Activated CD4-positive, alpha-beta T cell treated with anti-CD3 and anti-CD28 coated beads, Interleukin-2, amount 50 U/mL, for 16 hours (primary cell): ENCODE measurements around the gene GALNT2.

ENCODE experiments used
- DNase-seq: peaks from one replicate; pipeline ENCODE4 v3.0.0-alpha.2; 2020

Gene GALNT2

DNA sequence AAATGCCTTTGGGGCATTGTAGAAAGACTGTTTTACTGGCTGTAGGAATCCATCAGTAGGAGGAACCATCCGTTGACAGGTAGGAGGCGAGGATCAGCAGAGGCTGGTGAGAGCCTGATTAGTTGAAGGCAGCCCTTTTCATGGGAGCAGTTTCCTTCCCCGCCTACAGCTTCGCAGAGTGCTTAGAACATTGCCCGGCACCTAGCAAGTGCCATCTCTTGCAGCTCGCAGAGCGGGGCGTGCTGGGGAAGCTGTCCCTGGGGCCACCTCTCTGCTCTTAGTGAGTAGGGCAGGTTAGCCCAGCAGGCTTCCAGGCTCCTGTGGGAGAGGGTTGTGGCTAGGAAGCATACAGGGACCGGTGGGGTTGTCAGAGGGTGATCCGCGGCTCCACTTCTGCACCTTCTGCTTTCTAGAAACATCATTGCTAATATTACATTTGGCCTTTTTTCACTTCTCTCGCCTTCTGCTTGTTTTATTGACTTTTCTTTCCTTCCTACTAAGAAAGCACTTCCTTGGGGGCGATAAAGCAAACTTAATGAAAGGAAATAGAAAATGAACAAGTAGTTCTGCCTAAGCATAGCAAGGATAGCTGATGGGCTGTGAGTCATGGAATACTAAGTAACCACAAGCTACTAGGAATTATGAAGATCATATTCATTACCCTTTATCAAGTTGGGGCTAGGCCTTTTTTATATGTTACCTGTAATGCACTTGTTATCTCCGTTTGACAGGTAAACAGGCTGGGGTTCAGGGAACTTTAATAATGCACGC, 176.7 kb downstream of the GALNT2 start:
- DNase-seq = no peak

GRCh38 chr1:230246551-230246950, 179.5 kb downstream of the GALNT2 start:
- no peak for DNase-seq

GRCh38 chr1:230248016-230248888, 181.2 kb downstream of the GALNT2 start:
- DNase-seq = no peak

DNA sequence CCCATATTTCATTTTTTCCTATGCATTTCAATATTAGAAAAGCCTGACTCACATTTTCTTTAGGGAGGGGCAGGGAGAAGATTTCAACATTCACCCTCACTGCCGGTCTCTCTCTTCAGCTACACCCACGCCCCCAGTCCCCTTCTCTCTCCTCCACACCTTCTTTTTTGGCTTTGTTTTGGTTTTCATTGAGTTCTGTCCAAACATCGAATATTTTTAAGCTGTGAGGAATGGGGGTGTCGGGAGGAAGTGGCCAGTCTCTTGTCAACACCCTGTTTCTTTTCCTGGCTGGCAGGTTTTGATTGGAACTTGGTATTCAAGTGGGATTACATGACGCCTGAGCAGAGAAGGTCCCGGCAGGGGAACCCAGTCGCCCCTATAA, 181.8 kb downstream of the GALNT2 start:
- DNase-seq = no peak

- DNase-seq = no peak
Observed at GRCh38 chr1:230249695-230250480, 182.8 kb downstream of the GALNT2 start.

DNA sequence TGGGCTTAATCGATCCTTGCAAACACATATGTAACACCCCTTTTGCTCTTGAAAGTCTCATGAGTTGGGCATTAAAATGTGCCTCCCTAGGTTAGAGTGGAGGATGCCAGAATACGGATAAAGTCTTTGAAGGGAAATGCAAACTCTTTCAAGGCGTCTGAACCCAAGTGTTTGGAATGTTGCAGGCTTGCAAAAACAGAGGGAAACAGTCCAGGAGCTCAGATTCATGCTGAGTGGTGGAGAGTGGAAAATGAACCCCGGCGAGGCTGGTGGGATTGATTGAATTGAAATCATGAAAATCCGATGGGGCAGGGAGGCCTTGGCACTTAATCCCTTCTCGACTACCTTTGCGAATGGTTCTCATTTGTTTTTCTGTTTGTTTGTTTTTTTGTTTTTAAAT, 183.6 kb downstream of the GALNT2 start:
- no peak for DNase-seq

- DNase-seq = no peak
Observed at GRCh38 chr1:230251644-230252191, 184.7 kb downstream of the GALNT2 start.

DNA sequence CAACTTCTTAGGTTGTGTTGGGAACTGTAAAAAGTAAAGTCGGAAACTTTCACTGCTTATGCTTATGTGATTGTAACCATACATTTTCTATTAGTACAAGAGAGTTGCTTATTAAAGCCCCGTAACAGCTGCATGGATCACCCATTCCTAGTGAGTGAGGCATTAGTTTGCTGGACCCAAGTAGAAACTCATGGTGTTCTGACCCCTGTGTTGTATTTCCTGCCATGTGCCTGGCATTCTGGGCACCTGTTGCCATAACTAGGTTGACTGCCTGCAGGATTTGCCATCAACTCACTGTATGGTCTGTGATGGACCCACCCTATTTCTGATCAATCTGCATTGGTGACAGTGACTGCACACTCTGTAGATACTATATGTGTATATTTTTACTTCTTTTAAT, 186.1 kb downstream of the GALNT2 start:
- DNase-seq = no peak

GRCh38 chr1:230254265-230254664, 187.2 kb downstream of the GALNT2 start:
- no peak for DNase-seq

GRCh38 chr1:230255116-230255515, 188.1 kb downstream of the GALNT2 start:
- no peak for DNase-seq

- DNase-seq = no peak
Observed at GRCh38 chr1:230255991-230256390, 189.0 kb downstream of the GALNT2 start.

GRCh38 chr1:230256896-230257295, 189.9 kb downstream of the GALNT2 start:
- DNase-seq = no peak

DNA sequence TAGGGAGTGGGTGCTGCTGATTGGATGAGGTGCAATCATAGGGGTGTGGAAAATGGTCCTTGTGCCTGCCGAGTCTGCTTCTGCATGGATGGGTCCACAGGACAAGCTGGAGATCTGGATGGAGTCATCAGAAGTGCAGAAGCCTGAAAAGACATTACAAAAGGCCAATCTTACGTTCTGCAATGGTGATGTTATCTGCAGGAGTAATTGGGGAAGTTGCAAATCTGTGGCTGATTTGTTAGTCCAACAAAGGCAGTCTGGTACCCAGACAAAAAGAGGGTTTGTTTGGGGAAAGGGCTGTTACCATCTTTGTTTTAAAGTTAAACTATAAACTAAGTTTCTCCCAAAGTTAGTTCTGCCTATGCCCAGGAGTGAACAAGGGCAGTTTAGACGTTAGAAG, 192.6 kb downstream of the GALNT2 start:
- no peak for DNase-seq

GRCh38 chr1:230260831-230261230, 193.8 kb downstream of the GALNT2 start:
- DNase-seq = no peak

- DNase-seq = no peak
Observed at GRCh38 chr1:230261928-230262650, 195.1 kb downstream of the GALNT2 start.

DNA sequence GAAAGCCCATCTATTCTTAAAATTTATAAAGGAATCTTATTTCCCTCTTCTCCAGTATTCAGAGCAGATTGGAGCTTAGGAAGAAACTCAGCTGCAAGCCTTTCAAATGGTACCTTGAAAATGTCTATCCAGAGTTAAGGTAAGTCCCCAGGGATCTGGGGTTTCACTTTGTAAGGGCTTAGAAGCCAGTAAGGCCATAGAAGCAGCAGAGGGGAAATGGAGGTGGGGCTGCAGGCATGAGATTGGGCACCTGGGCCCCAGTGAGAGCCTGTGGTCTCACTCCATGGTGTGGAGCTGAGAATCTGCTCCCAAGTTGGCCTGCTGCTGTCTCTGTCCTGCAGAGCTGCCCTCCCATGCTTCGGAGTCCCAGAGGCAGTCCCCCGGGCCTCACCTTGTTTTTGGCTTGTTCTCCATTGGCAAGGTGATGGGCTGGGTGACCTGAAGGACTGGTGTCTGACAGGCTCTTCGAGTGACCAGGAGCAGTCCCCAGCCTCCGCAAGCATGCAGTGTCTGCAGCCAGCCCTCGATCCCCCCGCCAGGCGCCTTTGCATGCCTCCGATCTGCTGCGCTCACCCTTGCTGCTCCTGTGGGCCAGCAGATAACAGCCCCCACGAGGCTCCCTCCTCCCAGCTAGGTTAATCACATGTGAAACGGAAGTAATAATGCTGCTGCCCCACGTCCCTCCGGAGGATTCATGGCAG, 196.0 kb downstream of the GALNT2 start:
- no peak for DNase-seq

GRCh38 chr1:230263568-230264195, 196.6 kb downstream of the GALNT2 start:
- DNase-seq = no peak

- DNase-seq = no peak
Observed at GRCh38 chr1:230264342-230264741, 197.3 kb downstream of the GALNT2 start.

DNA sequence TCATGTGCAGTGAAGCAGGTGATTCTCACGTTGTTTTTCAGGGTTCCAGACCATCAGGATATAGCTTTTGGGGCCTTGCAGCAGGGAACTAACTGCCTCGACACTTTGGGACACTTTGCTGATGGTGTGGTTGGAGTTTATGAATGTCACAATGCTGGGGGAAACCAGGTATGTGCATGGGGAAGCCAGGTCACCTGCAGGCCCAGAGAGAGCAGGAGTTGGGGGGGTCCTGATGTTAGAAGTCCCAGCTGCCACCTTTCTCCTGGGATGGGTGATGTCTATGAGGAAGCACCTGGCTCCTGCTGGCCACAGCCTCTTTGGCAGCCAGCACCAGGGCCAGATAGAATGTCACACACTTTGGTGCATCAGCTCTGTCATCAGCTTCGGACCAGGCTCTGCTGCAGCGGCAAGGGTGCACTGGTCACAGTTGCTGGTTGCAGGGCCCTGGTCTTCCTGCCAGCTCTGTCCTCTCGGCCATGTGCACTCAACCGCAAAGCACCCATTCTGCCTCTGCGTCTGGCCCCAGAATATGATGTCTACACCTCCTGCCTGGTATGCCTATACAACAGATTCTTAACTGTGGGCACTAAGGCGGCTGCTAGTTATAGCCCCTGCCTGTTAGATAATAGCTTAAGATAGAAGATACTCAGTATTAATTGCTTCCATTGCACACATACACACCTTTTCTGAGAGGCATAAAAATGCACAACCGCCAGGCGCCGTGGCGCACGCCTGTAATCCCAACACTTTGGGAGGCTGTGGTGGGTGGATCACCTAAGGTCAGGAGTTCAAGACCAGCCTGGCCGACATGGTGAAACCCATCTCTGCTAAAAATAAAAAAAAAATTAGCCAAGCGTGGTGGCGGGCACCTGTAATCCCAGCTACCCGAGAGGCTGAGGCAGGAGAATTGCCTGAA, 198.4 kb downstream of the GALNT2 start:
- DNase-seq = no peak

GRCh38 chr1:230266456-230266855, 199.4 kb downstream of the GALNT2 start:
- DNase-seq = no peak
